Measurements from ENCODE around the gene ACACB.

DNA sequence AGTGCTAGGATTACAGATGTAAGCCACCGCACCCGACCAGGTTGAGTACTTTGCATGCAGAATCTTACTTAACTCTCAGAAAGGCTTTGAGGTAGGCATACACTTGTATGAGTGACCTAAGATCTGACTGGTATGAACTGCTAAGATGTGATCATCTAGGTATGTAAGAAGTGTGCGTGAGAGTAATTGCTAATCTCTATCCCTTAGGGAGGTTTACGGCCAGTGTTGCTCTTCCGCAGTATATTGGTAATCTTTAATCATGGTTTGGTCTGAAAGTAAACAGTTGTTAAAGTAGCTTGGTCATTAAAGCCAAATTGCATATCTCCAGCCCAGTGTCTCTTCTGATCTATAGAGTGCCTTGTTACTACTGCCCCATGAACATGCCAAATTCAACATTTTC lies 11.2 kb upstream of the ACACB start:
- TF ChIP-seq, protein P1, sequence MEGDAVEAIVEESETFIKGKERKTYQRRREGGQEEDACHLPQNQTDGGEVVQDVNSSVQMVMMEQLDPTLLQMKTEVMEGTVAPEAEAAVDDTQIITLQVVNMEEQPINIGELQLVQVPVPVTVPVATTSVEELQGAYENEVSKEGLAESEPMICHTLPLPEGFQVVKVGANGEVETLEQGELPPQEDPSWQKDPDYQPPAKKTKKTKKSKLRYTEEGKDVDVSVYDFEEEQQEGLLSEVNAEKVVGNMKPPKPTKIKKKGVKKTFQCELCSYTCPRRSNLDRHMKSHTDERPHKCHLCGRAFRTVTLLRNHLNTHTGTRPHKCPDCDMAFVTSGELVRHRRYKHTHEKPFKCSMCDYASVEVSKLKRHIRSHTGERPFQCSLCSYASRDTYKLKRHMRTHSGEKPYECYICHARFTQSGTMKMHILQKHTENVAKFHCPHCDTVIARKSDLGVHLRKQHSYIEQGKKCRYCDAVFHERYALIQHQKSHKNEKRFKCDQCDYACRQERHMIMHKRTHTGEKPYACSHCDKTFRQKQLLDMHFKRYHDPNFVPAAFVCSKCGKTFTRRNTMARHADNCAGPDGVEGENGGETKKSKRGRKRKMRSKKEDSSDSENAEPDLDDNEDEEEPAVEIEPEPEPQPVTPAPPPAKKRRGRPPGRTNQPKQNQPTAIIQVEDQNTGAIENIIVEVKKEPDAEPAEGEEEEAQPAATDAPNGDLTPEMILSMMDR (IDR thresholded peaks at IDR 0.05) = no peak
- no peak for TF ChIP-seq POLR2A (IDR thresholded peaks at IDR 0.05)
